Omental fat pad (tissue), 4 donors: ENCODE measurements around the gene PFKFB3. TPM values are rescaled to one million over a fixed set of nuclear protein-coding genes. Genes with fewer than 3 reads are reported as not detected.
"Not testable (repeated sequence)": the region's sequence is repeated elsewhere in the genome, so short reads cannot be mapped to it uniquely, and the experiment has no call there.

Experiments used
- ATAC-seq: fragments of 150-250 bp; one replicate; pipeline ENCODE4 v1.9.1; 2016; ENCODE audit warnings: mild to moderate bottlenecking, moderate library complexity; ENCODE audit not compliant: low FRiP score
- DNase-seq: peaks from one replicate; pipeline ENCODE4 v3.0.0-alpha.2; 2019; ENCODE audit warnings: low spot score
- total RNA-seq, 4 donors: library from RNA; depleted of rRNA; stranded (reverse); fragments of >200 nt; gene quantifications; one replicate each; pipeline ENCODE4 v1.1.0, GENCODE V29; 2016
- TF ChIP-seq, protein P1 (sequence below), 3 donors: fragments of 450-650 bp; IDR thresholded peaks; one replicate each; pipeline ENCODE4 v1.5.1; 2016 to 2017; ENCODE audit warnings: antibody characterized with exemption in 3 of 3, mild to moderate bottlenecking in 3 of 3, moderate library complexity in 2 of 3

The PFKFB3 gene
- total RNA-seq, 4 donors from 2014 or later: 213 to 1,086 (median 354) TPM

DNA sequence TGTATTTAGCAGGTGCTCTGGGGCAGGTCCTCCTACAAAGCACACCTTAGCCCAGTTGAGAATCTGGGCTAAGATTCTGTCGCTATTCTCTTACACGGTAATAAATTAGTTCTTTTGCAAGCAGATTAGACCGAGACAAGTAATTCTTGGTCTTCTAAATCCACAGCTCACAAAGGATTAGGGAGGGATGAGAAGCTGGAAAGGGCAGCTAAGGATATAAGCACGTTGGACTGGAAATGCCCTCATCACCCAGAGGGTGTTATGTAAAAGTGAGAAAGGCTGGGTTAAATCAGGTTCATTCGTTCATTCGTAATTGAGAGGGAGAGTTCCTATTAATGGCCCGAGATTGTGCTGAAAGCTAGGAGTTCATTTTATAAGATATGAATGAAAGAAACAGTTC is 41.8 kb downstream of the PFKFB3 start:
- TF ChIP-seq, protein P1, sequence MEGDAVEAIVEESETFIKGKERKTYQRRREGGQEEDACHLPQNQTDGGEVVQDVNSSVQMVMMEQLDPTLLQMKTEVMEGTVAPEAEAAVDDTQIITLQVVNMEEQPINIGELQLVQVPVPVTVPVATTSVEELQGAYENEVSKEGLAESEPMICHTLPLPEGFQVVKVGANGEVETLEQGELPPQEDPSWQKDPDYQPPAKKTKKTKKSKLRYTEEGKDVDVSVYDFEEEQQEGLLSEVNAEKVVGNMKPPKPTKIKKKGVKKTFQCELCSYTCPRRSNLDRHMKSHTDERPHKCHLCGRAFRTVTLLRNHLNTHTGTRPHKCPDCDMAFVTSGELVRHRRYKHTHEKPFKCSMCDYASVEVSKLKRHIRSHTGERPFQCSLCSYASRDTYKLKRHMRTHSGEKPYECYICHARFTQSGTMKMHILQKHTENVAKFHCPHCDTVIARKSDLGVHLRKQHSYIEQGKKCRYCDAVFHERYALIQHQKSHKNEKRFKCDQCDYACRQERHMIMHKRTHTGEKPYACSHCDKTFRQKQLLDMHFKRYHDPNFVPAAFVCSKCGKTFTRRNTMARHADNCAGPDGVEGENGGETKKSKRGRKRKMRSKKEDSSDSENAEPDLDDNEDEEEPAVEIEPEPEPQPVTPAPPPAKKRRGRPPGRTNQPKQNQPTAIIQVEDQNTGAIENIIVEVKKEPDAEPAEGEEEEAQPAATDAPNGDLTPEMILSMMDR (IDR thresholded peaks at IDR 0.05): no peak
- ATAC-seq: no peak
- DNase-seq: no peak

DNA sequence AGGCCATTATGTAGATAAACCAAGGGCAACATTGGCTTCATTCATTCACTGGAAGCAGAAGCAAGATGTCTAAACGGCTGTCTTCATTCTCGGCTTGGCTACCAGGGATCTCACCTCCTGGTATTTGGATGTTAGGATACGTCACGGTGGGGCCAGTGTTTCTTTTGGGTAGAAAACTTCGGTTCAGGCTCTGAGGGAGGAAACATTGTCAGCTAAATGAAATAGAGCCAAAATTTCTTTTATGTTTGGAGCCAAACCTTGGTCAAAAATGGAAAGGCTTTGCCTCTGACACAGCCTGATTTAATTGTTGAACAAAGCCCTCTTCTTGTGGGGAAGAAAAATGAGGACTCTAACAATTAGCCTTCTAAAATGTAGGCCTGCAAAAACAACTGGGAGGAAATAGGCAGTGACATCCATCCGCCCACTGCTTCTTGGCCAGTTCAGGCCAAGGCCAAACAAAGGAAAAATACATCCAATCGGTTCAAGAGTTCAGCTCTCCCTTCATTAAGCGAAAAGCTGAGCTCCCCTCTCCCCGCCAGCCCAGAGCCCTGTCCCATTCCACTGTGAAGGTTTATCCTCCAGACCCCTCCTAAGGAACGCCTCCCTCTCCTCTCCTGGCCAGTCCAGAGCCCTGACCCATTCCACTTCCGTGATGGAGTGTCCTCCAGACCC is 44.4 kb downstream of the PFKFB3 start:
- TF ChIP-seq, protein P1 (IDR thresholded peaks at IDR 0.05): no peak
- DNase-seq: no peak
- ATAC-seq: no peak

DNA sequence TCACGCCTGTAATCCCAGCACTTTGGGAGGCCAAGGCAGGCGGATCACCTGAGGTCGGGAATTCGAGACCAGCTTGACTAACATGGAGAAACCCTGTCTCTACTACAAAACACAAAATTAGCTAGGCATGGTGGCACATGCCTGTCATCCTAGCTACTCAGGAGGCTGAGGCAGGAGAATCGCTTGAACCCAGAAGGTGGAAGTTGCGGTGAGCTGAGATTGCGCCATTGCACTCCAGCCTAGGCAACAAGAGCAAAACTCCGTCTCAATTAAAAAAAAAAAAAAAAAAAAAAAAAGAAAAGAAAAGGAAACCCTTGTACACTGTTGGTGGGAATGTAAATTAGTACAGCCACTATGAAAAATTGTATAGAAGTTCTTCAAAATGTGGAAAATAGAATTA is 46.2 kb downstream of the PFKFB3 start:
- DNase-seq, ATAC-seq: not testable (repeated sequence)

DNA sequence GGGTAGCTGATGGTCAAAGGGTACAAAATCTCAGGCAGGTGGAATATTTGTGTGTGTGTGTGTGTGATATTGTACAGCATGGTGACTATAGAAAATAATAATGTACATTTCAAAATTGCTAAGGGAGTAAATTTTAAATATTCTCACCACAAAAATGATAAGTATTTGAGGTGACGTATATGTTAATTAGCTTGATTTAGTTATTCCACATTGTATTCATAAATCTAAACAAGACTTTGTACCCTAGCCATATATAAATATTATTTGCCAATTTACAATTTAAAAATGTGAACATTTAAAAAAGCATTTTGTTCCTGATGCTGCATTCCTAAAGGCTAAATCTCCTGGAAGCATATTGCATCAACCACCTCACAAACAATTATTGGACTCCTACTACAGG is 47.0 kb downstream of the PFKFB3 start:
- TF ChIP-seq, protein P1 (IDR thresholded peaks at IDR 0.05): no peak
- ATAC-seq (no peak), DNase-seq (no peak)

DNA sequence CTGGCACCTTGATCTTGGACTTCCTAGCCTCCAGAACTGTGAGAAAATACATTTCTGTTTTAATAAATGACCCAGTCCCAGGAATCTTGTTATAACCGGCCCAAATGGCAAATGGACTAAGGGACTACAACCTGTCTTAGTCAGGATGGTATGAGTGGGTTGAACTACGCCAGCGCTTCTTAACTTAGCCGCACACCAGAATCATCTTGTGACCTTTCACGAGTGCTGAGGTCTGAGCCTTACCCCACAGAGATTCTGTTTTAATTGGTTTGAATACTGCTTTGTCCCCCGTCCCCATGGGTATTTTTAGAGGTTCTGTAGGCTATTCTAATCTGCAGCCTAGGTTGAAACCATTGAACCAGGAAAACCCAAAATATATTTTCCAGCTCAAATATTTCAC is 48.0 kb downstream of the PFKFB3 start:
- TF ChIP-seq, protein P1 (IDR thresholded peaks at IDR 0.05): no peak
- no peak for ATAC-seq
- no peak for DNase-seq

DNA sequence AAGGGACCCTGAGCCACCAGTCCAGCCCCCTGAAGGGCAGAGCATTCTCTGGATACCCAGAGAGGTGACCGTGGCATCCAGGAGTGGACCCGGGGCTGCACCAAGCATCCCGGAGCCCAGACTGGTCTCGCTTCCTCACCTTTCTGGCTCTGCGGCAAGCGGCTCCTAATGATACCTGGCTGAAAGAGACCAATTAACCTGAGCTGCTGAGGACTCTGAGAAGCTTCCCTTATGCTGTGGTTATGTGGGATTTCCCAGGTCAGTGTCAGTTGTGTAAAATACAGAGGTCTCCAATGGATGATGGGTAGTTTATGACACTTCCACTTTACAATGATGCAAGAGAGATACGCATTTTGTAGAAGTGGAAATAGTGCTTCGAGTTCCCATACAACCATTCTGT is 51.5 kb downstream of the PFKFB3 start:
- DNase-seq: no peak
- TF ChIP-seq, protein P1 (IDR thresholded peaks at IDR 0.05): no peak
- ATAC-seq: no peak

DNA sequence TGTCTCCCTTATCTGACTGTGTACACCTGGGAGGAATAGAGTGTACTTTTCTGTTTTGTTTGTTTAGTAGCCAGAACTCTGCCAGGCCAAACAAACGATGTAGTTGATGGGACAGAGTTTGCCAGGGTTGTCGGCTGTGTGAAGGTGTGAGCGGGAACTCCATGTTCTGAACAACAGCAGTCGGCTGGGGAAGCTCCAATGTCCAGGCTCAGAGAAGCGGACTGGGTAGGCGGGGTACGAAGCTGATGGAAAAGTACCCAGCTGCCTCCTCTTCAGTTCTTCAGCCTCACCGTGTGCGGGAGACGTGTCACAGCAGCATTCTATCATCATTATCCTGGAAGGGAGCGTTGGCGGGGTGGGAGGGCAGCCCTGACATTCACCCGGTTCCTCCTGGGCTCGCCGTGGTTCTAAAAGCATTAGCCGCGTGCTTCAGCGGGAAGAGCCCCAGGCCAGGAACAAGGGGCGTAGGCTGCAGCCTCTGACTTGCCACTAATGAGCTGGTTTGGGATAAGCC is 52.9 kb downstream of the PFKFB3 start:
- TF ChIP-seq, protein P1 (IDR thresholded peaks at IDR 0.05): no peak
- DNase-seq (no peak), ATAC-seq (no peak)
